Astrocyte (in vitro differentiated cells and primary cell): ENCODE measurements around the gene ARPC4. TPM values are rescaled to one million over a fixed set of nuclear protein-coding genes. Genes with fewer than 3 reads are reported as not detected.
A peak's percentile ranks its signal among the peaks of the same experiment; 100 is the strongest.

ENCODE experiments used
- DNase-seq: peaks from one replicate; pipeline ENCODE4 v3.0.0-alpha.2; 2010; ENCODE audit warnings: low read depth
- FAIRE-seq: peaks from 2 replicates; lab custom pipeline; 2011; peaks lifted over from hg19 to GRCh38; lab: Jason Lieb, UNC
- H2AFZ ChIP-seq: 2 replicates; pipeline ENCODE4 v1.6.0; 2012; ENCODE audit warnings: low read depth, low read length, inconsistent platforms
- H3K27ac ChIP-seq: 2 replicates; pipeline ENCODE4 v1.5.1; 2011; ENCODE audit warnings: low read depth, low read length, inconsistent platforms
- H3K27me3 ChIP-seq: 2 replicates; pipeline ENCODE4 v1.6.0; 2011; ENCODE audit warnings: low read length, inconsistent platforms; ENCODE audit not compliant: insufficient read depth
- H3K36me3 ChIP-seq: 2 replicates; pipeline ENCODE4 v1.5.1; 2011; ENCODE audit warnings: low read length, inconsistent platforms; ENCODE audit not compliant: insufficient read depth
- H3K4me1 ChIP-seq: 2 replicates; pipeline ENCODE4 v1.5.1; 2011; ENCODE audit warnings: low read length, inconsistent platforms; ENCODE audit not compliant: insufficient read depth
- H3K4me2 ChIP-seq: 2 replicates; pipeline ENCODE4 v1.6.0; 2012; ENCODE audit warnings: low read length, inconsistent platforms
- H3K4me3 ChIP-seq: 2 replicates; pipeline ENCODE4 v1.5.1; 2011; ENCODE audit warnings: low read depth, mild to moderate bottlenecking, low read length, inconsistent platforms; ENCODE audit not compliant: insufficient read depth
- H3K79me2 ChIP-seq: 2 replicates; pipeline ENCODE4 v1.6.0; 2012; ENCODE audit warnings: mild to moderate bottlenecking, low read length, inconsistent platforms; ENCODE audit not compliant: insufficient read depth
- H3K9ac ChIP-seq: 2 replicates; pipeline ENCODE4 v1.6.0; 2012; ENCODE audit warnings: mild to moderate bottlenecking, low read length, inconsistent platforms
- H3K9me3 ChIP-seq: 2 replicates; pipeline ENCODE4 v1.5.1; 2012; ENCODE audit warnings: low read depth, mild to moderate bottlenecking, low read length, inconsistent platforms; ENCODE audit not compliant: insufficient read depth
- H4K20me1 ChIP-seq: 2 replicates; pipeline ENCODE4 v1.6.0; 2012; ENCODE audit warnings: low read length, inconsistent platforms; ENCODE audit not compliant: insufficient read depth
- H3K27ac Mint-ChIP-seq: one replicate; pipeline ENCODE4 v1.8.0; 2021; ENCODE audit warnings: mild to moderate bottlenecking, mixed read lengths; ENCODE audit not compliant: unreplicated experiment
- H3K27me3 Mint-ChIP-seq: one replicate; pipeline ENCODE4 v1.8.0; 2021; ENCODE audit warnings: low read depth, mixed read lengths; ENCODE audit not compliant: unreplicated experiment
- H3K36me3 Mint-ChIP-seq: one replicate; pipeline ENCODE4 v1.8.0; 2021; ENCODE audit warnings: low read depth, mixed read lengths; ENCODE audit not compliant: unreplicated experiment
- H3K4me1 Mint-ChIP-seq: one replicate; pipeline ENCODE4 v1.8.0; 2021; ENCODE audit warnings: low read depth, mixed read lengths; ENCODE audit not compliant: unreplicated experiment
- H3K4me3 Mint-ChIP-seq: one replicate; pipeline ENCODE4 v1.8.0; 2021; ENCODE audit warnings: mild to moderate bottlenecking, moderate library complexity, mixed read lengths; ENCODE audit not compliant: unreplicated experiment
- H3K9me3 Mint-ChIP-seq: one replicate; pipeline ENCODE4 v1.8.0; 2021; ENCODE audit warnings: mild to moderate bottlenecking, mixed read lengths; ENCODE audit not compliant: unreplicated experiment
- CTCF ChIP-seq: IDR thresholded peaks from 2 replicates; pipeline ENCODE4 v1.5.1; 2011; ENCODE audit warnings: low read depth, mild to moderate bottlenecking, inconsistent platforms, low read length, moderate library complexity; ENCODE audit not compliant: insufficient read depth
- EZH2 ChIP-seq: IDR thresholded peaks from 2 replicates; pipeline ENCODE4 v1.6.1; 2012; ENCODE audit warnings: mild to moderate bottlenecking, low read length, inconsistent platforms; ENCODE audit not compliant: insufficient read depth
- total RNA-seq: library from RNA; stranded (reverse); gene quantifications from 2 replicates; pipeline ENCODE4 v1.2.1, GENCODE V29; 2021

The ARPC4 gene
- total RNA-seq, 1 donor from 2014 or later = 205 TPM

GRCh38 chr3:9747267-9747666 lies 45.6 kb upstream of the ARPC4 start:
- H3K4me1 ChIP-seq = peaks cover 33% of the 10 kb centered on the region
- Mint-ChIP-seq H3K4me1 (peaks cover 28% of the 10 kb centered on the region), H3K36me3 (peaks cover 33% of the 10 kb centered on the region), H3K9me3 (no peaks in the 10 kb centered on the region), H3K4me3 (peak overlapping the region; percentile 67), H3K27me3 (no peaks in the 10 kb centered on the region), H3K27ac (peak overlapping the region; percentile 69)
- H3K9me3 ChIP-seq = no peaks in the 10 kb centered on the region
- H3K79me2 ChIP-seq = peaks cover 20% of the 10 kb centered on the region
- no peak overlapping the region for H3K27ac ChIP-seq
- peak overlapping the region; percentile 3 for H3K9ac ChIP-seq
- H2AFZ ChIP-seq = no peak overlapping the region
- DNase-seq (no peak), FAIRE-seq (no peak)
- peaks cover 46% of the 10 kb centered on the region for H3K36me3 ChIP-seq
- no peak overlapping the region for H3K4me3 ChIP-seq
- no peak for TF ChIP-seq EZH2
- TF ChIP-seq CTCF = no peak
- no peak overlapping the region for H3K4me2 ChIP-seq
- peaks cover 15% of the 10 kb centered on the region for H4K20me1 ChIP-seq
- no peaks in the 10 kb centered on the region for H3K27me3 ChIP-seq

GRCh38 chr3:9748031-9748430 lies 44.9 kb upstream of the ARPC4 start:
- no peak overlapping the region for H3K27ac ChIP-seq
- no peaks in the 10 kb centered on the region for H3K27me3 ChIP-seq
- no peak overlapping the region for H2AFZ ChIP-seq
- peaks cover 39% of the 10 kb centered on the region for H3K36me3 ChIP-seq
- no peak overlapping the region for H3K4me3 ChIP-seq
- FAIRE-seq (no peak), DNase-seq (no peak)
- Mint-ChIP-seq H3K9me3 (no peaks in the 10 kb centered on the region), H3K27ac (no peak overlapping the region), H3K27me3 (no peaks in the 10 kb centered on the region), H3K36me3 (peaks cover 30% of the 10 kb centered on the region), H3K4me3 (no peak overlapping the region), H3K4me1 (peaks cover 28% of the 10 kb centered on the region)
- no peak overlapping the region for H3K9ac ChIP-seq
- TF ChIP-seq EZH2 (no peak), CTCF (no peak)
- peaks cover 33% of the 10 kb centered on the region for H3K4me1 ChIP-seq
- H4K20me1 ChIP-seq = peaks cover 14% of the 10 kb centered on the region
- H3K79me2 ChIP-seq = peaks cover 20% of the 10 kb centered on the region
- no peak overlapping the region for H3K4me2 ChIP-seq
- no peaks in the 10 kb centered on the region for H3K9me3 ChIP-seq

- TF ChIP-seq CTCF (no peak), EZH2 (no peak)
- Histone ChIP-seq H3K27ac (peak overlapping the region; percentile 83), H3K4me1 (peaks cover 33% of the 10 kb centered on the region), H3K9me3 (no peaks in the 10 kb centered on the region), H3K27me3 (no peaks in the 10 kb centered on the region), H3K4me3 (peak overlapping the region; percentile 78), H3K36me3 (peaks cover 31% of the 10 kb centered on the region), H3K79me2 (peaks cover 20% of the 10 kb centered on the region), H3K4me2 (peak overlapping the region; percentile 90), H2AFZ (peak overlapping the region; percentile 50), H4K20me1 (peaks cover 14% of the 10 kb centered on the region), H3K9ac (peak overlapping the region; percentile 79)
- FAIRE-seq = no peak
- DNase-seq = no peak
- H3K9me3 Mint-ChIP-seq = no peaks in the 10 kb centered on the region
- no peaks in the 10 kb centered on the region for H3K27me3 Mint-ChIP-seq
- H3K4me1 Mint-ChIP-seq = peaks cover 28% of the 10 kb centered on the region
- peak overlapping the region; percentile 96 for H3K27ac Mint-ChIP-seq
- H3K36me3 Mint-ChIP-seq = peaks cover 30% of the 10 kb centered on the region
- H3K4me3 Mint-ChIP-seq = peak overlapping the region; percentile 90
Measured at GRCh38 chr3:9749296-9749644, 43.6 kb upstream of the ARPC4 start.
